Endothelial cell (in vitro differentiated cells): ENCODE data around the gene SPATA3. TPM values are rescaled to one million over a fixed set of nuclear protein-coding genes. Genes with fewer than 3 reads are reported as not detected.

Experiments used
- DNase-seq: peaks from one replicate; pipeline ENCODE4 v3.0.0; 2021; ENCODE audit warnings: low spot score
- H3K27ac Mint-ChIP-seq: one replicate; pipeline ENCODE4 v1.8.0; 2021; ENCODE audit warnings: mixed read lengths, inconsistent platforms; ENCODE audit not compliant: unreplicated experiment
- H3K27me3 Mint-ChIP-seq: one replicate; pipeline ENCODE4 v1.8.0; 2021; ENCODE audit warnings: mild to moderate bottlenecking, moderate library complexity, mixed read lengths, inconsistent platforms; ENCODE audit not compliant: unreplicated experiment
- H3K36me3 Mint-ChIP-seq: one replicate; pipeline ENCODE4 v1.8.0; 2021; ENCODE audit warnings: mild to moderate bottlenecking, low read depth, mixed read lengths, inconsistent platforms; ENCODE audit not compliant: unreplicated experiment
- H3K4me1 Mint-ChIP-seq: one replicate; pipeline ENCODE4 v1.8.0; 2021; ENCODE audit warnings: mild to moderate bottlenecking, mixed read lengths, inconsistent platforms; ENCODE audit not compliant: unreplicated experiment
- H3K4me3 Mint-ChIP-seq: one replicate; pipeline ENCODE4 v1.8.0; 2021; ENCODE audit warnings: mild to moderate bottlenecking, mixed read lengths, inconsistent platforms; ENCODE audit not compliant: unreplicated experiment
- H3K9me3 Mint-ChIP-seq: one replicate; pipeline ENCODE4 v1.8.0; 2021; ENCODE audit warnings: mixed read lengths, inconsistent platforms; ENCODE audit not compliant: unreplicated experiment
- CTCF ChIP-seq: fragments of 200-600 bp; sonication (generic); IDR thresholded peaks from one replicate; pipeline ENCODE4 v1.5.0; 2021; ENCODE audit warnings: antibody characterized with exemption; ENCODE audit not compliant: unreplicated experiment
- total RNA-seq: library from RNA; stranded (reverse); fragmentation: NEBNext Ultra II Directional; extraction: Animal tissue kit (Norgen Biotek cat#: 25700); gene quantifications from one replicate; pipeline ENCODE4 v1.2.1, GENCODE V29; 2021; ENCODE audit not compliant: unreplicated experiment

Gene SPATA3
- total RNA-seq, 1 donor from 2014 or later: not detected

GRCh38 chr2:231039821-231040364, 44.0 kb downstream of the SPATA3 start:
- no peak for DNase-seq
- Mint-ChIP-seq H3K4me1 (peaks cover 3% of the 10 kb centered on the region), H3K27ac (no peak overlapping the region), H3K4me3 (peak overlapping the region; percentile 67), H3K9me3 (no peaks in the 10 kb centered on the region), H3K36me3 (peaks cover 5% of the 10 kb centered on the region), H3K27me3 (peaks cover 6% of the 10 kb centered on the region)
- no peak for TF ChIP-seq CTCF

- Mint-ChIP-seq H3K36me3 (peaks cover 5% of the 10 kb centered on the region), H3K27me3 (peaks cover 6% of the 10 kb centered on the region), H3K27ac (no peak overlapping the region), H3K9me3 (no peaks in the 10 kb centered on the region), H3K4me1 (peaks cover 3% of the 10 kb centered on the region), H3K4me3 (no peak overlapping the region)
- no peak for TF ChIP-seq CTCF
- no peak for DNase-seq
These were observed 45.3 kb downstream of the SPATA3 start for GRCh38 chr2:231041061-231041689.

- DNase-seq: no peak
- Mint-ChIP-seq H3K36me3 (peaks cover 5% of the 10 kb centered on the region), H3K9me3 (no peaks in the 10 kb centered on the region), H3K27me3 (peaks cover 3% of the 10 kb centered on the region), H3K4me3 (no peak overlapping the region), H3K4me1 (peaks cover 3% of the 10 kb centered on the region), H3K27ac (no peak overlapping the region)
- TF ChIP-seq CTCF: no peak
These were observed 47.9 kb downstream of the SPATA3 start for GRCh38 chr2:231043796-231044195.

GRCh38 chr2:231046916-231047273, 51.0 kb downstream of the SPATA3 start:
- no peak for DNase-seq
- no peaks in the 10 kb centered on the region for H3K9me3 Mint-ChIP-seq
- H3K36me3 Mint-ChIP-seq: peaks cover under 1% of the 10 kb centered on the region
- TF ChIP-seq CTCF: no peak
- H3K27me3 Mint-ChIP-seq: no peaks in the 10 kb centered on the region
- H3K4me1 Mint-ChIP-seq: no peaks in the 10 kb centered on the region
- H3K4me3 Mint-ChIP-seq: no peak overlapping the region
- no peak overlapping the region for H3K27ac Mint-ChIP-seq

- Mint-ChIP-seq H3K27ac (no peak overlapping the region), H3K36me3 (no peaks in the 10 kb centered on the region), H3K4me1 (no peaks in the 10 kb centered on the region), H3K27me3 (no peaks in the 10 kb centered on the region), H3K4me3 (no peak overlapping the region), H3K9me3 (no peaks in the 10 kb centered on the region)
- DNase-seq: no peak
- no peak for TF ChIP-seq CTCF
These were observed 51.5 kb downstream of the SPATA3 start for GRCh38 chr2:231047274-231047922.
